ENCODE data around the gene SBF2.

GRCh38 chr11:10164621-10165020, 129.4 kb downstream of the SBF2 start:
- TF ChIP-seq CTCF (IDR thresholded peaks at IDR 0.05; ENCODE audit: extremely low read depth in 1 of 2, insufficient read depth in 1 of 2, low read depth in 1 of 2, low read length in 2 of 2): no peak
- no peak for TF ChIP-seq EZH2 (IDR thresholded peaks at IDR 0.05; ENCODE audit: borderline replicate concordance, low read depth, low read length, severe bottlenecking)
- no peak for TF ChIP-seq MAX (IDR thresholded peaks at IDR 0.05; ENCODE audit: insufficient read depth, insufficient read length)
